HFFc6 (cell line): ENCODE measurements around the gene ULK1. TPM values are rescaled to one million over a fixed set of nuclear protein-coding genes. Genes with fewer than 3 reads are reported as not detected.

ENCODE experiments used
- DNase-seq: peaks from one replicate; pipeline ENCODE4 v3.0.0-alpha.2; 2018
- H3K27ac Mint-ChIP-seq: 2 replicates; pipeline ENCODE4 v1.8.0; 2020; ENCODE audit warnings: mild to moderate bottlenecking, mixed read lengths
- H3K27me3 Mint-ChIP-seq: 2 replicates; pipeline ENCODE4 v1.8.0; 2021; ENCODE audit warnings: mild to moderate bottlenecking, moderate library complexity, mixed read lengths; ENCODE audit not compliant: insufficient read depth
- H3K36me3 Mint-ChIP-seq: 2 replicates; pipeline ENCODE4 v1.8.0; 2021; ENCODE audit warnings: low read depth, mixed read lengths
- H3K4me1 Mint-ChIP-seq: 2 replicates; pipeline ENCODE4 v1.8.0; 2020; ENCODE audit warnings: low read depth, mixed read lengths
- H3K4me3 Mint-ChIP-seq: 2 replicates; pipeline ENCODE4 v1.8.0; 2020; ENCODE audit warnings: mild to moderate bottlenecking, moderate library complexity, mixed read lengths
- H3K9me3 Mint-ChIP-seq: 2 replicates; pipeline ENCODE4 v1.8.0; 2020; ENCODE audit warnings: mild to moderate bottlenecking, mixed read lengths
- total RNA-seq, 6 experiments: library from RNA; stranded (reverse); fragmentation: NEBNext Ultra II Directional; extraction: Animal tissue kit (Norgen Biotek cat#: 25700); gene quantifications; 2 replicates in 1 of 6; 3 replicates in 5 of 6; pipeline ENCODE4 v1.2.3, GENCODE V29; 2021
- TF ChIP-seq, protein P1 (sequence below): fragments of 200-600 bp; sonication (generic); IDR thresholded peaks from 2 replicates; pipeline ENCODE4 v1.5.0; 2021; ENCODE audit warnings: antibody characterized with exemption, mild to moderate bottlenecking

The ULK1 gene
- total RNA-seq, 6 experiments from 2014 or later: 21.4 to 35.0 (median 25.5) TPM

DNA sequence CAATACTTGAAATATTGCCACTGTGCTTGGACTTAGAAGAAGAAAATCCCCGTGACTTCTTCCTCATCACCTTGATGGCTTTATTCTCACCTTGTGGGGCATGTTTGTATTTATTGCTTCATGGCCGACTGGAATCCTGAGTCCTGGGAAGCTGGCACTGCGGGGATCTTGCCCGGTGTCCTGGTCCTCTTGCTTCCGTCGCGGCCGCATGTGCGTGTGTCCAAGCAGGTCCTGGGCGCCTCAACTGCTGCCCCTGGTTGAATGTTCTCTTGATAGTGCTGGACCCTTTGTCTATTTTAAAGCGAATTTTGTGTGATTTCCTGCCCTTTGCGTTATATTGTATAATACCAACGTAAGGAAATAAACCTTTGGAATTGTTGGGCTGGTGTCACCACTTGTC is 28.4 kb downstream of the ULK1 start:
- H3K36me3 Mint-ChIP-seq: no peaks in the 10 kb centered on the region
- no peak for DNase-seq
- no peak overlapping the region for H3K27ac Mint-ChIP-seq
- H3K4me3 Mint-ChIP-seq: no peak overlapping the region
- no peaks in the 10 kb centered on the region for H3K9me3 Mint-ChIP-seq
- TF ChIP-seq, protein P1, sequence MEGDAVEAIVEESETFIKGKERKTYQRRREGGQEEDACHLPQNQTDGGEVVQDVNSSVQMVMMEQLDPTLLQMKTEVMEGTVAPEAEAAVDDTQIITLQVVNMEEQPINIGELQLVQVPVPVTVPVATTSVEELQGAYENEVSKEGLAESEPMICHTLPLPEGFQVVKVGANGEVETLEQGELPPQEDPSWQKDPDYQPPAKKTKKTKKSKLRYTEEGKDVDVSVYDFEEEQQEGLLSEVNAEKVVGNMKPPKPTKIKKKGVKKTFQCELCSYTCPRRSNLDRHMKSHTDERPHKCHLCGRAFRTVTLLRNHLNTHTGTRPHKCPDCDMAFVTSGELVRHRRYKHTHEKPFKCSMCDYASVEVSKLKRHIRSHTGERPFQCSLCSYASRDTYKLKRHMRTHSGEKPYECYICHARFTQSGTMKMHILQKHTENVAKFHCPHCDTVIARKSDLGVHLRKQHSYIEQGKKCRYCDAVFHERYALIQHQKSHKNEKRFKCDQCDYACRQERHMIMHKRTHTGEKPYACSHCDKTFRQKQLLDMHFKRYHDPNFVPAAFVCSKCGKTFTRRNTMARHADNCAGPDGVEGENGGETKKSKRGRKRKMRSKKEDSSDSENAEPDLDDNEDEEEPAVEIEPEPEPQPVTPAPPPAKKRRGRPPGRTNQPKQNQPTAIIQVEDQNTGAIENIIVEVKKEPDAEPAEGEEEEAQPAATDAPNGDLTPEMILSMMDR: no peak
- H3K27me3 Mint-ChIP-seq: no peaks in the 10 kb centered on the region; the same call in 1 of the 2 replicates
- H3K4me1 Mint-ChIP-seq: no peaks in the 10 kb centered on the region

GRCh38 chr12:131923260-131923659 is 28.8 kb downstream of the ULK1 start:
- Mint-ChIP-seq H3K9me3 (no peaks in the 10 kb centered on the region), H3K4me1 (no peaks in the 10 kb centered on the region), H3K27ac (no peak overlapping the region), H3K36me3 (no peaks in the 10 kb centered on the region), H3K27me3 (no peaks in the 10 kb centered on the region; the same call in 1 of the 2 replicates), H3K4me3 (no peak overlapping the region)
- DNase-seq: no peak
- TF ChIP-seq, protein P1: no peak

DNA sequence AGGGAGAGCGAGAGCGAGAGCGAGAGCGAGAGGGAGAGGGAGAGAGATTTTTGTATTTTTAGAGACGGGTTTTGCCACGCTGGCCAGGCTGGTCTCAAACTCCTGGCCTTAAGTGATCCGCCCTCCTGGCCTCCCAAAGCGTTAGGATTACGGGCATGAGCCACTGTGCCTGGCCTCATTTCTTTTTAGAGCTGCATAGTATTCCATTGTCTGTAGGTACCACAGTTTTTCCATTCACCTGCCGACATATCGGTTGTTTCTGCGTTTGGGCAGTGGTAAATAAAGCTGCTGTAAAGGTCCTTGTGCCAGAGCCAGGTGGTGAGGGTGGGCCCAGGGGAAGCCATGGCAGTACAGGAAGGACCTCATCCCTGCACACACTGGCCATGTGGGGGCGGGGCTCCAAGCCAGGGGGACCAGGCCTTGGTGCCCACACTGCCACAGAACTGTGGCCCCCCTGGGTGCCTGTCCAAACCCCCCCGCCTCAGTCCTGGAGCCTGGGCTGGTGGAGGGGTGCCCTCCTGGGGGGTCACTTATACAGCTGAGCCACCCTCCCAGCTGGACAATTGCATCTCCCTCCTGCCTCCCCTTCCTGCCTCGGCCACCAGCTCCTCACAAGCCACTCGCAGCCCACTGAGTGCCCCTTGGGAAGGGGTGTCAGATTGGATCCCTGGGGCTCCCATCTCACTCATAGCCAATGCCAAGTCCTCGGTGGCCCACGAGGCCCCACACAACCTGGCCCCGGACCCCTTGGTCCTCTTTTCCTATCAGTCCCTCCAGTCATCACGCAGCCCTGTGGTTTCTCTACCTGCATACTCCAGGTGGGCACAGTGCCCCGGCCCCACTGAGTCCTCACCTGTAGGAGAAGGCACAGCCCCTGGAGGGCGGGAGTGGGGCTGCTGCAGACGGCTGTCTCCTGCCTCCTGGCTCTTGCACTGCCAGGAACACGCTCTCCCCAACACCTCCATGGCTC is 33.0 kb downstream of the ULK1 start:
- Mint-ChIP-seq H3K27me3 (no peaks in the 10 kb centered on the region; the same call in none of the 2 replicates), H3K27ac (no peak overlapping the region), H3K36me3 (peaks cover 10% of the 10 kb centered on the region), H3K4me3 (peak overlapping the region; percentile 87; the same call in 1 of the 2 replicates), H3K4me1 (peaks cover 7% of the 10 kb centered on the region), H3K9me3 (no peaks in the 10 kb centered on the region)
- DNase-seq: no peak
- TF ChIP-seq, protein P1: 0 out of 2 replicates have a peak, but pooled peaks have one; percentile 7

DNA sequence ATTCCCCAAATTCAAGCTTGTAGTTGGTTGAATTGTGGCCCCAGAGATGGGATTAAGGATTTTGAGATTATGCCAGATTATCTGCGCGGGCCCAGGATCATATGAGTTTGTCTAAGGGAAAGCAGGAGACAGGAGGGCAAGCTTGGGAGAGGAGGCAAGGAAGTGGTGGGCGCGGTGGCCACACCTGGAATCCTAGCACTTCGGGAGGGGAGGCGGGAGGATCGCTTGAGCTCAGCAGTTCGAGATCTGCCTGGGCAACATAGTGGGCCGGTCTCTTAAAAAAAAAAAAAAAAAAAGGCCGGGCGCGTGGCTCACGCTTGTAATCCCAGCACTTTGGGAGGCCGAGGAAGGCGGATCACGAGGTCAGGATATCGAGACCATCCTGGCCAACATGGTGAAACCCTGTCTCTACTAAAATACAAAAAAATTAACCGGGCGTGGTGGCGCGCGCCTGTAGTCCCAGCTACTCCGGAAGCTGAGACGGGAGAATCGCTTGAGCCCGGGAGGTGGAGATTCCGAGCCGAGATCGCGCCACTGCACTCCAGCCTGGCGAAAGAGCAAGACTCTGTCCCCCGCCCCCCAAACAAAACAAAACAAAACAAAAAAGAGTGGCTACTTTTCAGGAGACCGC is 33.8 kb downstream of the ULK1 start:
- no peak for DNase-seq
- Mint-ChIP-seq H3K4me1 (peaks cover 7% of the 10 kb centered on the region), H3K36me3 (peaks cover 15% of the 10 kb centered on the region), H3K9me3 (no peaks in the 10 kb centered on the region), H3K27ac (peak overlapping the region; percentile 64), H3K27me3 (no peaks in the 10 kb centered on the region; the same call in 1 of the 2 replicates), H3K4me3 (peak overlapping the region; percentile 87)
- TF ChIP-seq, protein P1: no peak

DNA sequence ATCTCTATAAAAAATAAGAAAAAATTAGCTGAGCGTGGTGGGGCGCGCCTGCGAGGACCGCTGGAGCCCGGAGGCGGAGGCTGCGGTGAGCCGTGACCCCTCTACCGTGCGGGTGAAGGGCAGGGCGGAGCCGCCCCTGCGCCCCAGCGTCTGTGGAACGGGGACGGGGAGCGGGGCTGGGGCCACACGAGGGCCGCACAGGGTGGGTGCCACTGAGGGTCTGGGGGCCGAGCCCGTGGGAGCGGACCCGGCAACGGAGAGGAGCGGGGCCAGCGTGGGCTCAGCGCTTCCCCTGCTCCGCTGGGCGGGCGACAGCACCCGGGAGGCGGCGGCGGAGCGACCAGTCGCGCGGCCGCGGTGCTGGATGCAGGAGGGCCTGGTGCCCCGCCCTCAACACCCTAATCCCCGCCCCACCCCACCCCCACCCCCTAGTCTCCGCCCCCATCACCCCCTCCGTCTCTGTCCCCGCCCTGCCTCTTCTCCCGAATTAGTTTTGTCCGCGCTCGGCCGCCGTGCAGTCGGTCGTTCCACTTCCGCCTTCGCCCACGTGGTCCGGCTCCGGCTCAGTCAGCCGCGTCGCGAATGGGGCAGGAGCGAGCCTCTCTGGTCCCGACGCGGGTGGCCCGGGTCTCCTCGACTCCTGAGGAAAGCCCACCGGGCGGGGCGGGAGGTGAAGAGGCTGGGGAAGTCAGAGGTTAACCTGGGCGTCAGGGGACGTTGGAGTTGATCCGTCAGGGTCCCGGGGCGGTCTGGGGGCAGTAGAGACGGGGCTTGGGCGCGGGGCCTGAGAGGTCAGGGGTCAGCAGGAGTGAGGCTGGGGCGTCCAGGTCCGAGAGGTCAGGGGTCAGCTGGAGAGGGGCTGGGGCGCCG is 34.5 kb downstream of the ULK1 start, which contains the start of gene PUS1:
TSS of gene PUS1 (plus strand) at position 566 of the 870 bp plus-strand sequence. CDS start 447 bp downstream, outside the sequence.
- peak; percentile 94 for DNase-seq
- peaks cover 7% of the 10 kb centered on the region for H3K4me1 Mint-ChIP-seq
- peak within 1 kb of the TSS; percentile 75 for H3K27ac Mint-ChIP-seq
- H3K36me3 Mint-ChIP-seq: peaks cover 22% of the 10 kb centered on the region
- H3K27me3 Mint-ChIP-seq: no peaks in the 10 kb centered on the region; the same call in 1 of the 2 replicates
- no peaks in the 10 kb centered on the region for H3K9me3 Mint-ChIP-seq
- TF ChIP-seq, protein P1: no peak; the same call in 1 of the 2 replicates
- H3K4me3 Mint-ChIP-seq: peak within 1 kb of the TSS; percentile 95
